ENCODE results near the gene LAMA5.

- no peak for TF ChIP-seq NANOG (IDR thresholded peaks at IDR 0.05; ENCODE audit: borderline replicate concordance)
- no peak for TF ChIP-seq EZH2 (IDR thresholded peaks at IDR 0.05; ENCODE audit: low read depth, unreplicated experiment)
- TF ChIP-seq REST (IDR thresholded peaks at IDR 0.05; ENCODE audit: unreplicated experiment): no peak
- 0 out of 4 replicates have a peak, but pooled peaks of 1 of the 2 experiments have one; percentile 13 for TF ChIP-seq CTCF (conservative IDR thresholded peaks at IDR 0.05; ENCODE audit: low read depth in 2 of 2)
- no peak for TF ChIP-seq POLR2AphosphoS5 (IDR thresholded peaks at IDR 0.05; ENCODE audit: low read depth)
- no peak for TF ChIP-seq CREB1 (CRISPR knock-in tag; IDR thresholded peaks at IDR 0.05; ENCODE audit: low read depth)
Measured at GRCh38 chr20:62403331-62403730, 36.2 kb upstream of the LAMA5 start.

Data from GM23338 (cell line).